ENCODE results near the gene MEGF9.

MEGF9 gene

DNA sequence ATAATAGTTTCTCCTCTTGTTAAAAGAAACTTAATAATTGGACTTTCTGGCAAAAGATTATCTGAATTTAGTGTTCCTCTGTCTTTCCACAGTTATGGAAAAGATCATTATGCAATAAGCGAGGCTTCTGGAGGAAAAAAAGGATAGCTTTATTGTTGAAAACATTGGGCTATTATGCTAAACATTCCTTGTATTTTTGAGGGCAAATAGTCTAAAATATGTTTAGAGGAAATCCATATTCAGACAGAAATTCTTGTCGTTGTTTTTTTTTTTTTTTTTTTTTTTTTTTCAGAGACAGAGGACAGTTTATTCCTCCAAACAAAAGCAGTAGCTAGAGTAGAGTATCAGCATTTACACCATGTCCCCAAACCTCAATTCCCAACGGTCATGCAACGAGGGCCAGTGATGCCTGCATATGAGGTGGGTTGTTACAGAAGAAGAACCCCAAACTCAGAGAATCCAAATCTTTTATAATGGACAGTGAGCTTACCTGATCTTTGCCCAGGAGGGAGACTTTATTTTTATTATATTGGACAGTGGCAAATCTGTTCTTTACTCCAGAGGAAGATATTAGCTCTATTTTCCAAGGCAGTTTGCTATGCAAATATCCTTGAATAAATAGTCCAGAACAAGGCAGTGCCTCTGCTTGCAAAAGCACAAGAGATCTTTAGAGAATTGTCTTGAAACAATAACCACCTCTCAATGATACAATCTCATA is 85.9 kb downstream of the MEGF9 start:
- in situ Hi-C loops (cut with HindIII; ENCODE audit: low sequenced_read_pairs) = no loop called here

DNA sequence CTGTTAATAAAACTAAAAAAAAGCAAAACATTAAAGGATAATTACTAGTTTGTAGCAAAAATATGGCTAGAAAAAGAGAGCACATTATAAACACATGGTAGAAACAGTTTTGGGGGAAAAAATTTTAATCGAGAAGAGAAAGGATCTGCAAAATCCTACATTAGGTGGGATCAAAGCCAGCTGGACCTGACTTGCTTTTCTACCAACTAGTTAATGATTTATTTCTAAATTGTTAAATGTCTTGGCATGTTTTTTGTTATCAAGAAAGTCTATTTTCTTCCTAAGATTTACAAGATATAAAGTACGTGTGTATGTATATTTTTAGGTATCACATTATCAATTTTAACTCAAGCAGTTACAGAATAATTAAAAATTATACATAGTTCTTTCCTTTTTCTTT is 87.2 kb downstream of the MEGF9 start:
- in situ Hi-C loops (cut with HindIII; ENCODE audit: low sequenced_read_pairs) = no loop called here

DNA sequence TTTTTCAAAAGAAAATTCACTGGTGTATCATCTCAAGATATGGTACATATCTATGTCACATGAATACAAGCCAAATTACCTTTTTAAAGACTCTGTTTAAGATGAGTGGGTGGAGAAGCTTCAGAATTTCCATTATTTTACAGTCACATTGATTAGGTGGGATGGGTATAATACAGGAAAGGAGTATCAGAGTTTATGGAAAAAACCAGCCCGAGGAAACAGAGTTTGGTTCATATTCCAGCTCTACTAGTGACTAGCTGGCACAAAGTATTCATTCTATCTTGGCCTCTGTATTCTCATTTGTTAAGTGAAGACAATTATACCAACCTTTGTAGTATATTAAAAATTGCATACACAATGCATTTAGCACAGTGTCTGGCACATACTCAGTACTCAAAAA is 87.8 kb downstream of the MEGF9 start:
- in situ Hi-C loops (cut with HindIII; ENCODE audit: low sequenced_read_pairs) = no loop called here

DNA sequence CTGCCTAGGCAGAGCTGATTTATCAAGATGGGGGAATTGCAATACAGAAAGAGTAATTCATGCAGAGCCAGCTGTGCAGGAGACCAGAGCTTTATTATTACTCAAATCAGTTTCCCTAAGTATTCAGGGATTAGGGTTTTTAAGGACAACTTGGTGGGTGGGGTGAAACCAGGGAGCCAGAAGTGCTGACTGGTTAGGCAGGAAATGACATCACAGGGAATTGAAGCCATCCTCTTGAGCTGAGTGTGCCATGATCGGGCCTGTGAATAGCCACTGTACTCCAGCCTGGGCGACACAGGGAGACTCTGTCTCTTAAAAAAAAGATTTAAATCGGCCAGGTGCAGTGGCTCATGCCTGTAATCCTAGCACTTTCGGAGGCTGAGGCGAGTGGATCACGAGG is 89.0 kb downstream of the MEGF9 start:
- in situ Hi-C loops (cut with HindIII; ENCODE audit: low sequenced_read_pairs) = no loop called here

DNA sequence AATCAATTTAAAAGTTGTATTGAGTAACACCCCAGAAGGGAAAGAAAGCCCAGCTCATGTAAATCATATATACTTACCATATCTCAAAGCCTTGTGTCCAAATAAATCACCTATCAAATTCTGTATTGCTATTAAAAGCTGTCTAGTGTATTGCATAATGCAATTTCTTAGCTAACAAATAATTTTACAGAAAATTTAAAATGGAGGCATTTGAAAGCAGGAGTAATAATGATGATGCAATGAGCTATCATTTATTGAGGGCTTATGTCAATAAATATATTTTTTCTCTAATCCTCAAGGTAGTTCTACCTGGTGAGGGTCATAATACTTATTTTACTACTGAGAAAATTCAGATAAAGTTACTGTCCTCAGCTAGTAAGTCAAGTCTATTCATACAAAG is 91.5 kb downstream of the MEGF9 start:
- in situ Hi-C loops (cut with HindIII; ENCODE audit: low sequenced_read_pairs) = no loop called here

DNA sequence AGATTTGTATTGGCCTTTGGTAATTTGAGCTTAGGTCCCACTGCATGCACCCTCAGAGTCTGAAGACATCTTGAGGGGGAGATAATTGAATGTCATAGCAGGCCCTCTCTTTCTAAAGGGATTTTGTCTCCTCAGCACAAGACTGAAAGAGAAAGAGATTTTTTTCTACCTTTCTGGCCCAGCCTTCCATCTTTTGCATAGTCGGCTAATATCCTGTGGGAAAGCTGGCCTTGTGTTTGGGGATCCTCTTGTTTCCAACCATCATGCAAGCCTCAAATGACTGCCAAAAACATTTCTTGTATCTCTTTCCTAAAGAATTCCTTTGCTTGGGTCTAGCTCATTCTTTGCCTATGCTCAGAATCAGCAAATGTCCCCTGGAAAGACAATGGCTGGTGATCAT is 92.3 kb downstream of the MEGF9 start:
- in situ Hi-C loops (cut with HindIII; ENCODE audit: low sequenced_read_pairs) = no loop called here

DNA sequence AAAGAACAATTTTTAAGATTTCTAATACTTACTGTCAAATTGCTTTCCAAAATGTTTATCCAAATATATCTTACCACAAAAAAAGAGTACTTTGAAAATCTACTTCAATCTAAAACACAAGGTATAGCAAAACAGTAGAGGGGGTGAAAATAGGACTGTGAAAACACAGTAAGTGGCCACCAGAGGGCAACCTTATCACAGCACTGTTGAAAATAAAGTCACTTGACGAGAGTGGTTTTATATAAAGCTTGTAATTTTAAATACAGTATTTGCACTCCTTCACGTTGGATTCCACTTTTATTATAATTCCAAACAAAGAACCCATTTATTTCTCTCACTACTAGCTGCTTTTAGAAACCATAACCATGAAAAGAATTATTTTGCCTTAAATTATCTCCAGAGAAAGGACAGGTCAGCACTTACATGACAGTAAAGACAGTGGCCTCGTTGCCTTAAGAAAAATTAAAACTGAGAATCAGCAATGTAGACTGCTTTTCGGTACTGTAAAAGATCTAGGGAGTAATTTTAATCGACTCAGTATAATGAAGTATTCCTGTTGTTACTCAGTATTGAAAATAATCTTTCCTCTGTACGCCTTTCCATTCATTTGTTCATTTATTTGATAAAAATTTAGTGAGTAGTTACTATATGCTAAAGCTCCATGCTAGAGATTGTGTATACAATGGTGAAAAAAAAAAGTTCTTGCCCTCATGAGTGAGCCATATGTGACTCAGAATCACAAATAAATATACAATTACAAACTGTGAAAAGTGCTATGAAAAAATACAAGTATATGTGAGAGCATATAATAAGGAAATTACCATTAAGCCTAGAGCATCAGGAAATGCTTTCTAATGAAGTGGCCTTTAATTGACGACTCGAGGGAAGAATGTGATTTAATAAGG is 94.3 kb downstream of the MEGF9 start:
- in situ Hi-C loops (cut with HindIII; ENCODE audit: low sequenced_read_pairs) = no loop called here

DNA sequence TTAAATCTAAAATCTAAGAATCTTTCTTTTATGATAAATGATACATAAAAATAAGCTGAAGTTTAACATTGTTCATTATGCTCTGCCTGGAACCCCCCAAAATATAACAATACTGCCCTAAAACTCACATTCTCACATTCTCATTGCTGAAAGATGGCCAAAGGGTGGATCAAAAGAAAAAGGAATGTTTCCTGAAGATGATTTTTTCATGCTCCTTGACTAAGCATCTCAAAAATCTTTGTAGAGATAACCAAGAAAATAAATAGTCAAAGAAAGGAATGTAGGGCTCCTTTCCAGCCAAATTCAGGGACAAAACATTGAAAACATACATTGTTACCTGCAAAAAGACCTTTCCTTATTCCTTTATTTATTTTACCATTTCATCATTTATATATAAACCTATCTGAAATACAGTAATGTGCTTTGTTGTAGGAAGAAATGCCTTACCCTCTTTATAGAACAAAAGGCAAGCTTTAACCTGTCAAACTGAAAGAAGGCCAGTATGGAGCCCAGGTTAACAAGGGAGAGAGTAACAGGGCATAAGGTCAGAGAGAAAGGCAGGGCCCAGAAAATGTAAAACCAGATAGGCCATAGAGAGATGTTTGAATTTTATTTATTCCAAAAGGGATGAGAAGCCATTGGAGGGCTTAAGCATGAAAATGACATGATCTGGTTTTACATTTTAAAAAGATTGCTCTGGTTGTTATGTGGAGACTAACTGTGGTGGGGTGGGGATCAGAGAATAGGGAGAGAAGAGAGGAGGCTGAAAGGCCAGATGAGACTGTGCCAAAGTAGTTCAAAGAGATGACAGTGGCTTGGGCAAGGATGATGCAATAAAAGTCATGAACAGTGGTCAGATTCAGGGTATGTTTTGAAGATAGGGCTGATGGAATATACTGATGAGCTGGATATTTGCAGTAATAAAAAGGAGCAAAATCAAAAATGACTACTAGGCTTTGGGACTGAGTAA is 97.0 kb downstream of the MEGF9 start:
- in situ Hi-C loops (cut with HindIII; ENCODE audit: low sequenced_read_pairs) = no loop called here

DNA sequence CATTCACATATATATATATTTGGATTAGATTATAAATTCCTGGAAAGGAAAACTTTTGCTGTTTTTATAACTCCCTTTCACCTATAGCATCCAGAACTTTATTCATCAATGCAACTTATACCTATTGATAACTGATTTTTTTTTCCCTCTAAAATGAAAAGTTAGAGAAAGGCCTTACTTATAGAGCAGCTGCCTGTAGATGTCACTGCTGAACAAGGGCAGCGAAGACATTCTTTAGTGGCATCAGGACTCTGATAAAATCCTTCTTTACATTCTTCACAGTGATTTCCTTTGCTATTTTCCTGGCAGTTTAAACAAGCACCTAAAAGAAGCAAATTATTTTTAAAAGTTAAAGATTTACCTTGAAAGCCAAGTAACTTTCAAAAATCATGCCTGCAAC is 102.1 kb downstream of the MEGF9 start:
- in situ Hi-C loops (cut with HindIII; ENCODE audit: low sequenced_read_pairs) = no loop called here

DNA sequence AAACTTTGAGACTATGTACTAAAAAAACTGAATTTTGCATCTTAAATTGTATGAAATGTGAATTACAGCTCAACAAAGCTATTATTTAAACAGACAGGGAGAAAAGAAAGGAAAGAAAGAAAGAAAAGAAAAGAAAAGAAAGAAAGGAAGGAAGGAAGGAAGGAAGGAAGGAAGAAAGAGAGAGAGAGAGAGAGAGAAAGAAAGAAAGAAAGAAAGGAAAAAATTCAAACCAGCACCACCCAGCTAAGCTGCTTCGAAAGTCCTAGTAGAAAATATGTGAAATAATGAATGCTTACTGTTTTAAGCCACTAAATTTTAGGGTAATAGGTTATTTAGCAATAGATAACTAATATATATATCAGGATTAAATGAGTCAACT is 102.6 kb downstream of the MEGF9 start:
- in situ Hi-C loops (cut with HindIII; ENCODE audit: low sequenced_read_pairs) = no loop called here

DNA sequence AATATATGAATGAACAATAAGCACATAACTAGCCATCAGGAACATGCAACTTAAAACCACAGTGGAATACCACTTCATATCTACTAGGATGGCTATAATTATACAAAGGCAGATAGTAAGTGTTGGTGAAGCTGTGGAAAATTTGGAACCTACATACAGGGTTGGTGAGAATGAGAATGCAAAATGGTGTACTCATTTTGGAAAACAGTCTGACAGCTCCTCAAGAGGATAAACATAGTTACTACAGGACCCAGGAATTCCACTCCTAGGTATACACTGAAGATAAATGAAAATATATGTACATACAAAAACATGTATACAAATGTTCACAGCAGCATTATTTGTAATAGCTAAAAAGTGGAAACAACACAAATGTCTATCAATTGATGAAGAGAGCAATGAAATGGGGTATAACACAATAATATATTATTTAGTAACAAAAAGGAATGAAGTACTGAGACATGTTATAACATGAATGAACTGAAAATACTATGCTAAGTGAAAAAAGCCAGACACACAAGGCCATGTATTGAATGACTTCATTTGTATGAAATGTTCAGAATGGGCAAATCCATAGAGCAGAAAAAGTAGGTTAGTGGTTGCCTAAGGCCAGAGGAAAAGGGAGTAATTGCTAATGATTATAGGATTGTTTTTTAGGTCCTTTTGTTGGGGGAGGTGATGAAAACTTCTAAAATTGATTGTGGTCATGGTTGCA is 103.1 kb downstream of the MEGF9 start:
- in situ Hi-C loops (cut with HindIII; ENCODE audit: low sequenced_read_pairs) = no loop called here

DNA sequence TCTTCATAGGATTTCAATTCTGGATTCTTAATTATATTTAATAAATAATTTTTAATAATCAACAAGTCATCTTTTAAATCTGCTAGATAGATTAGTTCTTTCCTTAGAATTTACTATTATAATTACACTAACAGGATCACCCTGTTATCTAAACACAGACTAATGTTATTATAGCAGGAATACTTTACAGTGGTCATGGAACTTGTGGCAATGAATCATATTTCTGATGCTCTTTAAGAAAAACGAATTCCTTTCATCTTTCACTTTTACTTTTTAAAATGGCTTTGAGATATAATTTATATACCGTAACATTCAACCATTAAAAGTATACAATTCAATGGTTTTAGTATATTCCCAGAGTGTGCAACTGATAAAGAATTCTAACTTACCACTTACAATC is 104.6 kb downstream of the MEGF9 start:
- in situ Hi-C loops (cut with HindIII; ENCODE audit: low sequenced_read_pairs) = no loop called here

DNA sequence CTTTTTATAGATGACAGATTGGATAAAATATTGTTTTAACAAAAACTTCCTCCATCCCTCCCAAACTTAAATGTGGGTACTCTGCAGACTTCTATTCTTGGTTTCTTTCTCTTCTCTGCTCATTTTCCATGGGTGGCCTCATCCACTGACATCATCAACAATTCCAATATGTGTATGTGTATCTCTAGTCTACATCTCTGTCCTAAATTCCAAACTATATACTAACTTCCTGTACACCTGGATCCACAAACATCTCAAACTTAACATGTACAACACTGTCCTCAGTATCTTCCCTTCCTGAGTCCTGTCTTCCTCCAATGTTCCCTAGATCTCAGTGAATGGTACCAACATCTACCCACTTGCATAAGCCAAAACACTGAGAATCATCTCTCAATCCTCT is 105.8 kb downstream of the MEGF9 start:
- in situ Hi-C loops (cut with HindIII; ENCODE audit: low sequenced_read_pairs) = no loop called here

DNA sequence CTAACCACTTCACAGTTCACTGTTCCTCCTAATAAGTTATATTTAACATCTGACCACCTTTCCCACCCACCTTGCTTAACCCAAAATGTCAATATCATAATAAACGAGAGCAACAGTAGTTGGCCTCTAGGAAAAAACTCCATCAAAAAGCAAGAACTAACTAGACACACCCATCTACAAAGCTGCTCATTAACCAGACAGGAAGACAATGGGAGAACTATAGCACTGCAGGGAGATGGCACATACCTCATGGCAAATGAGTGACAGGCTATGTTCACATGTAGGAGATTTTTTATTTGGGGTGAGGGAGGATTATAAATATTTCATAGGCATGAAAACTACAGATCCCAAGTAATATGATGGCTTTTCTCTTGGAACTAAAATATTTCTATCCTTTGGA is 110.7 kb downstream of the MEGF9 start:
- in situ Hi-C loops (cut with HindIII; ENCODE audit: low sequenced_read_pairs) = no loop called here

DNA sequence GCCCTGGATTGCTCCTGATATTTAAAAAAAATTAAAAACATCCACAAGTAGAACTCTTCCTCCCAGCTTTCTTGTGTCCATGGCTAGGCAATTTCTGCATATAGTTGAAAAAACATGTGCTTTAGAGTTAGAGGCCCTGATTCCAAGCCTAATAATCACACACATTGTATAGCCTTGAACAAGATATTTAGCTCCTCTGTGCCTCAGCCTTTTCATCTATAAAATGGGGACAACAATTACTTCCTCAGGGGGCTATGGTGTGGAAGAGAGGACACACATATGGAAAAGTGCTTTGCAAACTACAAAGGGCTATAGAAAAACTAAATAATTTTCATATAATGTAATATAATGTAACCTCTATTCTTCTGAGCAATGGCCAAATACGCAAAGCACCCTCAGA is 111.3 kb downstream of the MEGF9 start:
- in situ Hi-C loops (cut with HindIII; ENCODE audit: low sequenced_read_pairs) = no loop called here

DNA sequence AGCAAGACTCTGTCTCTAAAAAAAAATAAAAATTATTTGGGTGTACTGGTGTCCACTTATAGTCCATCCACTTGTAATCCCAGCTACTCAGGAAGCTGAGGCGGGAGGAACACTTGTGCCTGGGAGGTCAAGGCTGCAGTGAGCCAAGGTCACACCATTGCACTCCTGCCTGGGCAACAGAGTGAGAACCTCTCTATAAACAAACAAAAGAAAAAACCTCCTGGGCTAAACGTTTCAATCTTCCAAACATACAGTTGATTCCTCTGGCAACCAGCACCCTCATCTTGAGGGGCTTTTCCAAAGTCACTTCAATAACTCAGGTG is 120.4 kb downstream of the MEGF9 start:
- in situ Hi-C loops (cut with HindIII; ENCODE audit: low sequenced_read_pairs) = no loop called here

DNA sequence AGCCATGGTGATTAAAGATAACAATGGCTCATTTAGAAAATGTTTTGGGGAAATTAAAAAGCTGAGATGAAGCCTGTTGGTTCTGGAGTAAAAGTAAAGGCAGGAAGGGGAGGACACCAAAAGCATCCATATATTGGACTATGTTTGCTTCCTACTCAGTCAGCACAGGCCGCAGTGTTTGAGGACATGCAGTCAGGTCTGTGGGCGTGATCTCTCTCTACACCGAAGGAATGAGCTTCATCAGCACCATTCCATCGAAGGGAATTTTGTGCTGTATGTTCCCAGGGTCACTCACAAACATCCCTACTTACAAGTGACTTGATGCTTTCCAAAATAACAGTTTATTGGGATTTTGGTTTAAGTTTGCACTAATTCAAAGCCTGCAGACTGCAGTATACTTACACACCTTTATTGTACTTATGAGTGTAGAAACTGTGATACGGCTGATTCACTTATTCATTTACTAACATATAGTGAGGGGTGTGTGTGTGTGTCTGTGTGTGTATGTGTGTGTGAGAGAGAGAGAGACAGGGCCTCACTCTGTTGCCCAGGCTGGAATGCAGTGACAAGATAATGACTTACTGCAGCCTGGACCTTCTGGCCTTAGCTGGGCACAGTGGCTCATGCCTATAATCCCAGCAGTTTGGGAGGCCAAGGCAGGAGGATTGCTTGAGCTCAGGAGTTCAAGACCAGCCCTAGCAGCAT is 120.9 kb downstream of the MEGF9 start:
- in situ Hi-C loops (cut with HindIII; ENCODE audit: low sequenced_read_pairs) = no loop called here

DNA sequence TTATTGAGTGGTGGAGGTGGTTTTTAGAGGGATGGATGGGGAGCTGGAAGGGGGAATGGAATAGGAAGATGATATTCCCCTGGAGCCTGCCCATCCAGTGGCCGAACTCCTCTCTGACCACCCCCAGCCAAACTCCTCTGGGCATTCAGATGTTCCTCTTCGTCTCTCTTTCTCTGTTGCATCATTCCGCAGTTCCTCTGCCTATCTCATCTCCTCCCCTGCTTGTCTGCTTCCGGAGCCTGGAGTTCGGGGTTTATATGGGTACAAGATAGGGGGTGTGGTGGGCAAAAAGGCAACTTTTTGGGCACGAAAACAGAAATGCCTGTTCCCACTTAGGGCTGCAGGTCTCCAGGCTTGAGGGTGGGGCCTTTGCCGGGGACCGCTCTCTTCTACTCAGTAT is 122.1 kb downstream of the MEGF9 start:
- in situ Hi-C loops (cut with HindIII; ENCODE audit: low sequenced_read_pairs) = no loop called here

DNA sequence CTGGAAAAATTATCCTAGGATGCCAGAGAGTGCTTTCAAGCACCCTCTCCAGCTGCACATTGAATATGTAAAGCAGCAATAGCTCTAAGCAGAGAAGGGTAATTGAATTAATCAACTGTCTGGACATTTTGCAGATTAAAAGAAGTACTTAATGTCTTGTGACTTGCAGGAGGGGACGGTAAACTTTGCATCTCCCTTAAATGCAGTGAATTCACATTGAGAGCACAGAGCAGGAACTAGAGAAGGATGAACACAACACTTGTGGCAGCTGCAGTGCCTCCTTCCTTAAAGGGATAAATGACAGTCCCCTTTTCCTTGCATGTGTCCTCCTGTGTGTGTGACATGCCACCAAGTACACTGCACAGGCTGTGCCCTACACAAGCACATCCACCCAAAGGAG is 126.9 kb downstream of the MEGF9 start:
- in situ Hi-C loops (cut with HindIII; ENCODE audit: low sequenced_read_pairs) = no loop called here

DNA sequence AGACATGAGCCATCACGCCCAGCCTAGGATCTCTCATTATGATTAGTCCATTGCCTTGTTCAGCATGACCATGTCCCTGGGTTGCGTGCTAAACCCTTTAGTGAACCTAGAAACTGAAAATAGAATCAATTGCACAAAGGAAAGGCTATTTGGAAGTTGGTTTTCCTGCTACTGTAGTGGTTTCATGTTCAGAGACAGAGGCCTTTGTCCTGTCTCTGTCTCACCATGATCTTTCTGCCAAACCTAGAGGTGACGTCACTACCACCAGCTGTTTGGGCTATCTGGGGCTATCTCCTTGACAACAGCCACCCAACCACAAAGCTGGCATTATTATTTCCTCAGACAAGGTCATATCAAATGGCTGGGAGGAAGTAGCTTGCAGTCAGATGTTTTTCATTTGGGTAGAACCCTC is 130.3 kb downstream of the MEGF9 start:
- in situ Hi-C loops (cut with HindIII; ENCODE audit: low sequenced_read_pairs) = loop anchor here (5.0 kb wide), 1 partner anchor 52 kb away; no protein-coding TSS in a partner anchor
